GM21576 (cell line): ENCODE measurements around the gene CPLX1.
"Not testable (repeated sequence)": the region's sequence is repeated elsewhere in the genome, so short reads cannot be mapped to it uniquely, and the experiment has no call there.

Experiments
- ATAC-seq: cut with Tn5 transposase; IDR thresholded peaks from one replicate; pipeline ENCODE4 v1.9.1; 2021; ENCODE audit warnings: mild to moderate bottlenecking, moderate library complexity; ENCODE audit not compliant: unreplicated experiment

CPLX1 gene

GRCh38 chr4:742096-742741 lies 83.7 kb downstream of the CPLX1 start:
- no peak for ATAC-seq

- no peak for ATAC-seq
These were observed 85.2 kb downstream of the CPLX1 start for GRCh38 chr4:740656-741282.

- no peak for ATAC-seq
These were observed 85.9 kb downstream of the CPLX1 start for GRCh38 chr4:740011-740410.

- ATAC-seq: no peak
These were observed 86.4 kb downstream of the CPLX1 start for GRCh38 chr4:739569-739968.

GRCh38 chr4:738781-739280 lies 87.1 kb downstream of the CPLX1 start:
- ATAC-seq: no peak

- not testable (repeated sequence) for ATAC-seq
These were observed 89.4 kb downstream of the CPLX1 start for GRCh38 chr4:736561-736960.

- ATAC-seq: no peak
These were observed 90.3 kb downstream of the CPLX1 start for GRCh38 chr4:735583-735982.
